Loucy (cell line): ENCODE measurements around the gene MANEAL.

Experiments
- H2AFZ ChIP-seq: fragments of 200-600 bp; sonication (generic); 2 replicates; pipeline ENCODE4 v1.6.0; 2016; ENCODE audit warnings: antibody characterized with exemption, mild to moderate bottlenecking, low read length, moderate library complexity
- H3F3A ChIP-seq: fragments of 200-600 bp; 2 replicates; pipeline ENCODE4 v1.6.0; 2016; ENCODE audit warnings: antibody characterized with exemption, low read depth, mild to moderate bottlenecking
- H3K27me3 ChIP-seq: fragments of 200-600 bp; sonication (generic); 2 replicates; pipeline ENCODE4 v1.6.1; 2014; ENCODE audit warnings: low read length, mild to moderate bottlenecking; ENCODE audit not compliant: insufficient read depth, poor library complexity, severe bottlenecking
- H3K36me3 ChIP-seq: fragments of 200-600 bp; sonication (generic); 2 replicates; pipeline ENCODE4 v1.6.1; 2016; ENCODE audit warnings: low read length; ENCODE audit not compliant: insufficient read depth
- H3K4me1 ChIP-seq: fragments of 200-600 bp; sonication (generic); 2 replicates; pipeline ENCODE4 v1.5.1; 2014; ENCODE audit warnings: low read length, mild to moderate bottlenecking; ENCODE audit not compliant: insufficient read depth, poor library complexity, severe bottlenecking
- H3K4me2 ChIP-seq: fragments of 200-600 bp; sonication (generic); 2 replicates; pipeline ENCODE4 v1.6.0; 2014; ENCODE audit warnings: antibody characterized with exemption, low read length, low read depth, mild to moderate bottlenecking; ENCODE audit not compliant: poor library complexity, severe bottlenecking
- H3K4me3 ChIP-seq: fragments of 200-600 bp; sonication (generic); 2 replicates; pipeline ENCODE4 v1.5.1; 2014; ENCODE audit warnings: low read length, mild to moderate bottlenecking, mixed read lengths; ENCODE audit not compliant: poor library complexity, severe bottlenecking
- H3K79me2 ChIP-seq: fragments of 200-600 bp; sonication (generic); 2 replicates; pipeline ENCODE4 v1.6.1; 2014; ENCODE audit warnings: low read length; ENCODE audit not compliant: insufficient read depth
- H3K9ac ChIP-seq: fragments of 200-600 bp; sonication (generic); 2 replicates; pipeline ENCODE4 v1.6.0; 2014; ENCODE audit warnings: mild to moderate bottlenecking, low read depth, low read length, moderate library complexity; ENCODE audit not compliant: poor library complexity, severe bottlenecking
- H3K9me2 ChIP-seq: fragments of 200-600 bp; sonication (generic); replicated peaks from 2 replicates; pipeline ENCODE4 v1.6.1; 2016; ENCODE audit warnings: low read depth, low read length, mixed read lengths
- H3K9me3 ChIP-seq: fragments of 200-600 bp; sonication (generic); 2 replicates; pipeline ENCODE4 v1.6.1; 2014; ENCODE audit warnings: mild to moderate bottlenecking, antibody characterized with exemption, low read length, low read depth; ENCODE audit not compliant: insufficient read depth
- H4K20me1 ChIP-seq: fragments of 200-600 bp; sonication (generic); 2 replicates; pipeline ENCODE4 v1.6.0; 2014; ENCODE audit warnings: antibody characterized with exemption, low read length, mild to moderate bottlenecking; ENCODE audit not compliant: insufficient read depth, poor library complexity, severe bottlenecking
- CTCF ChIP-seq: fragments of 200-600 bp; sonication (generic); conservative IDR thresholded peaks from 2 replicates; pipeline ENCODE4 v1.5.1; 2014; ENCODE audit warnings: mild to moderate bottlenecking, antibody characterized with exemption, low read length
- EZH2phosphoT487 ChIP-seq: fragments of 200-600 bp; IDR thresholded peaks from 2 replicates; pipeline ENCODE4 v1.6.1; 2018; ENCODE audit warnings: antibody characterized with exemption, mild to moderate bottlenecking, moderate library complexity, borderline replicate concordance

Gene MANEAL

DNA sequence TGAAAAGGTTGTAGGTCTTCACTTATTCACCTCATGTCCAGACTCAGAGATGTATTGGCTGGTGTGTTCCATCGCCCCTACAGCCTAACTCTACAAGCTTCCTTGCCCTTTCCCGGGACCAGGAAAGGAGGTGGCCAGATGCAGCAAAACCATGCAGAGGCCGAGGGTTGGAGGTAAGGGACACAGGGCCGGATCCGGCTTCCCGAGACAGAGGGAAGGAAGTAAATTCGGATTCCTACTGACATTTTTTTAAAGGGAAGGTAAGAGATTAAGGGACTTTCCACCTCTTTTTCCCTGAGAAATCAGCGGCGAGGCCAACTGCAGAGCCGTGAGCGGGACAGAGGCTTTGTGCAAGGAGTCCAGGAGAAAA lies 41.4 kb upstream of the MANEAL start:
- no peaks in the 10 kb centered on the region for H3K79me2 ChIP-seq

DNA sequence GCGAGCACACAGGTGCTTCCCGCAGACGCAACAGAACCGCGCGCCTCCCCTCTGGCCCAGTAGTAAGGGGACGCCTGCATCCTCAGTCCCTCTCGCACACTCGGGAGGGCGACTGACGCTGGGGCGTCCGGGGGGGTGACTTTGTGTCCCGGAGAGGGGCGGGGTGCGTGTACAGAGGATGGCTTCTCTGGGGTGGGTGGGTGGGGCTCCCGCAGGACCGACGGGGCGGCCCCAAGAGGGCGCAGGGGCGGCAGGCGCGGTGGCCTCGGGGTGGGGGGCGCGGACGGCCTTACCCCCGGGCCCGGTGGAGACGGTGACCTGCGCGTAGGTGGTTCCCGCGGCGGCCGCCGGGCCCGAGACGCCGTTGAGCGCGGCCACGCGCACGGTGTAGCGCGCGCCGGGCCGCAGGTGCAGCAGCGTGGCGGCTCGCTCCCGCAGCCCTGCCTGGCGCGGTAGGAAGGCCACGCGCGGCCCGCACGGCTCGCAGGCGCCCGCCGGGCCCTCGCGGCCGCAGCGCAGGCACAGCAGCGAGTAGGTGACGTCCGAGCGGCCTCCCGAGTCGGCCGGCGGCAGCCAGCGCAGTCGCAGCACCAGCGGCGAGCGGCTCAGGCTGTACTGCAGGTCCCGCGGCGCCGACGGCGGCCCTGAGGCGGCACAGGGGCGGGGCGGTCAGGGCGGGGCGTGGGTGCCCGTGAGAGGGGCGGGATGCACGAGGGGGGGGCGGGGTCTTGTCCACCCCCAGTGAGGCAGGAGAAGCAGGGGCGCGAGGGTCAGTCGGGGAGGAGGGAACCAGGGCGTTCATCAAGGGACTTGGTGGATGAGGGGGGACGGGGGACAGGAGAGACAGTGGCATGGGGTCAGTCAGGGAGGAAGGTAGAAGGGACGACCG lies 40.8 kb upstream of the MANEAL start:
- Histone ChIP-seq H3K36me3 (no peaks in the 10 kb centered on the region), H3K9me2 (no peaks in the 10 kb centered on the region), H3K9me3 (no peaks in the 10 kb centered on the region), H3K79me2 (no peaks in the 10 kb centered on the region), H3K27me3 (no peaks in the 10 kb centered on the region), H4K20me1 (no peaks in the 10 kb centered on the region), H3K4me2 (no peak overlapping the region), H3K4me1 (no peaks in the 10 kb centered on the region), H2AFZ (no peak overlapping the region), H3F3A (no peaks in the 10 kb centered on the region), H3K9ac (no peak overlapping the region), H3K4me3 (no peak overlapping the region)
- TF ChIP-seq CTCF (no peak), EZH2phosphoT487 (no peak)

More for the DNA sequence above, 41.4 kb upstream of the MANEAL start:
- H3F3A ChIP-seq, result no peaks in the 10 kb centered on the region
- TF ChIP-seq EZH2phosphoT487 (no peak), CTCF (no peak)
- H4K20me1 ChIP-seq, result no peaks in the 10 kb centered on the region
- no peaks in the 10 kb centered on the region for H3K36me3 ChIP-seq
- H2AFZ ChIP-seq, result no peak overlapping the region
- H3K4me3 ChIP-seq, result no peak overlapping the region
- H3K4me2 ChIP-seq, result no peak overlapping the region
- H3K9ac ChIP-seq, result no peak overlapping the region
- no peaks in the 10 kb centered on the region for H3K9me3 ChIP-seq
- no peaks in the 10 kb centered on the region for H3K27me3 ChIP-seq
- no peaks in the 10 kb centered on the region for H3K4me1 ChIP-seq
- H3K9me2 ChIP-seq, result no peaks in the 10 kb centered on the region

DNA sequence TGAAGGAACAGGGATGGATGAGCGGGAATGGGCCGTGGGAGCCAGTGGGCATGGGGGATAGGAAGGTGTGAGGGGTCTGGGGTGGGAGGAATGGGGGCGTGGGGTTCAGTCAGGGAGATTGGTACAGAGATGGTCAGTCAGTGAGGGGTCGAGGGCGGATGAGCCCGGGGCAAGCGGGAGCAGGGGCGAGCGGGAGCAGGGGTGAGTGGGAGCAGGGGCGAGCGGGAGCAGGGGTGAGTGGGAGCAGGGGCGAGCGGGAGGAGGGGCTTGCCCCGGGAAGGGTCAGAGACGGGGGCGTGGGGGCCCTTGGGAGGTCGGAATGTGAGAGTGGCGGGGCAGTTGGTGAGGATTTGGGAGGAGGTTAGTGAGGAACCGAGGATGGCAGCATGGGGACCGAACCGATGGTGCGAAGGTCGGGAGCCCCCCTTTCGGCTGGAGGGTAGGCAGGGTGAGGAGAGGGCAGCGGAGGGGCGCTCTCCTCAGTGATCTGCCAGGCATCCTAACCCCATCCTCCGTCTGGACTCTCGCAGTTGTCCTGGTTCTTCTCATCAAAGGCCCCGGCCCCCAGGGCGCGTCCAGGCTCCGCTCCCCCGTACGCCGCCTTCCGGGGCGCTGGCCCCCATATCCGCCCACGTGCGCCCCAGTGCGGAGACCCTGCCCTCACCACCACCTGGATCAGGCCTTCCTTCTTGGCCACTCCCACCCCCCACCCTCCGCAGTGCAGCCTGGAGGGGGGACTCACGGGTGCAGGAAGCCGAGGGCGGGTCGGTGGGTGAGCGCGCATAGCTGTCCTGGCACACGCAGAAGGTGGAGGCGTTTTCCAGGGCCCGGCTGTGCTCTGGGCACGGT lies 40.0 kb upstream of the MANEAL start:
- no peaks in the 10 kb centered on the region for H4K20me1 ChIP-seq
- H3K4me1 ChIP-seq, result no peaks in the 10 kb centered on the region
- H3K4me2 ChIP-seq, result no peak overlapping the region
- no peaks in the 10 kb centered on the region for H3K36me3 ChIP-seq
- no peak overlapping the region for H3K4me3 ChIP-seq
- no peaks in the 10 kb centered on the region for H3K9me2 ChIP-seq
- no peak overlapping the region for H2AFZ ChIP-seq
- H3K27me3 ChIP-seq, result no peaks in the 10 kb centered on the region
- H3K79me2 ChIP-seq, result no peaks in the 10 kb centered on the region
- H3K9ac ChIP-seq, result no peak overlapping the region
- H3F3A ChIP-seq, result no peaks in the 10 kb centered on the region
- no peaks in the 10 kb centered on the region for H3K9me3 ChIP-seq
- TF ChIP-seq EZH2phosphoT487 (no peak), CTCF (no peak)
